HG03520 (cell line): Measurements from ENCODE around the gene TBC1D5.

Experiments
- ATAC-seq: cut with Tn5 transposase; IDR thresholded peaks from one replicate; pipeline ENCODE4 v1.9.1; 2021; ENCODE audit warnings: mild to moderate bottlenecking, moderate library complexity; ENCODE audit not compliant: unreplicated experiment

Gene TBC1D5

GRCh38 chr3:17602126-17602525 is 140.3 kb downstream of the TBC1D5 start:
- ATAC-seq: no peak

- no peak for ATAC-seq
Observed at GRCh38 chr3:17592956-17593355, 149.5 kb downstream of the TBC1D5 start.

GRCh38 chr3:17590465-17590864 is 152.0 kb downstream of the TBC1D5 start:
- ATAC-seq: no peak

- no peak for ATAC-seq
Observed at GRCh38 chr3:17589888-17590287, 152.5 kb downstream of the TBC1D5 start.

GRCh38 chr3:17588422-17588821 is 154.0 kb downstream of the TBC1D5 start:
- ATAC-seq: no peak

GRCh38 chr3:17585394-17586325 is 156.8 kb downstream of the TBC1D5 start:
- no peak for ATAC-seq

- no peak for ATAC-seq
Observed at GRCh38 chr3:17584066-17584465, 158.4 kb downstream of the TBC1D5 start.

GRCh38 chr3:17583530-17583929 is 158.9 kb downstream of the TBC1D5 start:
- ATAC-seq: no peak

- no peak for ATAC-seq
Observed at GRCh38 chr3:17581421-17582080, 160.9 kb downstream of the TBC1D5 start.

- no peak for ATAC-seq
Observed at GRCh38 chr3:17580901-17581300, 161.5 kb downstream of the TBC1D5 start.

- peak; percentile 99 for ATAC-seq
Observed at GRCh38 chr3:17579289-17580031, 163.0 kb downstream of the TBC1D5 start.

- no peak for ATAC-seq
Observed at GRCh38 chr3:17577796-17578520, 164.5 kb downstream of the TBC1D5 start.

- peak; percentile 96 for ATAC-seq
Observed at GRCh38 chr3:17573396-17573795, 169.0 kb downstream of the TBC1D5 start.

GRCh38 chr3:17571686-17572085 is 170.7 kb downstream of the TBC1D5 start:
- ATAC-seq: no peak

GRCh38 chr3:17562845-17563244 is 179.6 kb downstream of the TBC1D5 start:
- ATAC-seq: no peak

GRCh38 chr3:17558565-17558964 is 183.9 kb downstream of the TBC1D5 start:
- no peak for ATAC-seq

- no peak for ATAC-seq
Observed at GRCh38 chr3:17557749-17558463, 184.5 kb downstream of the TBC1D5 start.

GRCh38 chr3:17555525-17555924 is 186.9 kb downstream of the TBC1D5 start:
- no peak for ATAC-seq

- ATAC-seq: no peak
Observed at GRCh38 chr3:17554078-17554477, 188.4 kb downstream of the TBC1D5 start.

- ATAC-seq: no peak
Observed at GRCh38 chr3:17553080-17553479, 189.4 kb downstream of the TBC1D5 start.
